T1000 (cell line): ENCODE results near the gene STK39.

ENCODE experiments used
- DNase-seq: peaks from one replicate; lab custom pipeline; 2025; ENCODE audit warnings: mixed read lengths; lab: John Stamatoyannopoulos, UW

Gene STK39

GRCh38 chr2:168210216-168210894, 37.0 kb downstream of the STK39 start:
- no peak for DNase-seq

- DNase-seq = no peak
These were observed 38.7 kb downstream of the STK39 start for GRCh38 chr2:168208652-168209051.

- no peak for DNase-seq
These were observed 39.5 kb downstream of the STK39 start for GRCh38 chr2:168207851-168208250.

- DNase-seq = no peak
These were observed 43.4 kb downstream of the STK39 start for GRCh38 chr2:168203762-168204693.

GRCh38 chr2:168201584-168202116, 45.7 kb downstream of the STK39 start:
- no peak for DNase-seq

GRCh38 chr2:168200930-168201583, 46.3 kb downstream of the STK39 start:
- no peak for DNase-seq

- DNase-seq = no peak
These were observed 48.8 kb downstream of the STK39 start for GRCh38 chr2:168198476-168199207.

GRCh38 chr2:168196764-168197180, 50.6 kb downstream of the STK39 start:
- no peak for DNase-seq

- DNase-seq = no peak
These were observed 52.4 kb downstream of the STK39 start for GRCh38 chr2:168194784-168195522.

- DNase-seq = no peak
These were observed 54.4 kb downstream of the STK39 start for GRCh38 chr2:168192839-168193616.

GRCh38 chr2:168191955-168192785, 55.2 kb downstream of the STK39 start:
- DNase-seq = no peak

GRCh38 chr2:168190590-168191336, 56.6 kb downstream of the STK39 start:
- no peak for DNase-seq

- no peak for DNase-seq
These were observed 57.4 kb downstream of the STK39 start for GRCh38 chr2:168189835-168190569.

- no peak for DNase-seq
These were observed 59.4 kb downstream of the STK39 start for GRCh38 chr2:168188002-168188401.

- no peak for DNase-seq
These were observed 60.9 kb downstream of the STK39 start for GRCh38 chr2:168186452-168186851.

GRCh38 chr2:168185583-168186274, 61.7 kb downstream of the STK39 start:
- no peak for DNase-seq
